GM23338 (cell line): ENCODE measurements around the gene AKR1E2. TPM values are rescaled to one million over a fixed set of nuclear protein-coding genes. Genes with fewer than 3 reads are reported as not detected.

Experiments
- ATAC-seq: fragments of 200-7000 bp; cut with Tn5 transposase; 3 replicates; pipeline ENCODE4 v1.9.1; 2020
- DNase-seq: peaks from one replicate; pipeline ENCODE4 v3.0.0-alpha.2; 2015; ENCODE audit warnings: low spot score
- H2AFZ ChIP-seq: fragments of 200-600 bp; sonication (generic); 2 replicates; pipeline ENCODE4 v1.8.0; 2016; ENCODE audit warnings: antibody characterized with exemption, mild to moderate bottlenecking, moderate library complexity
- H3F3A ChIP-seq: fragments of 200-600 bp; sonication (generic); replicated peaks from 2 replicates; pipeline ENCODE4 v1.8.0; 2017; ENCODE audit warnings: antibody characterized with exemption, mixed run types, low read depth
- H3K27ac ChIP-seq: fragments of 200-600 bp; sonication (generic); 2 replicates; pipeline ENCODE4 v1.6.1; 2016; ENCODE audit warnings: low read depth
- H3K27me3 ChIP-seq: fragments of 200-600 bp; sonication (generic); 2 replicates; pipeline ENCODE4 v1.8.0; 2016; ENCODE audit warnings: mild to moderate bottlenecking, mixed run types, moderate library complexity; ENCODE audit not compliant: insufficient read depth
- H3K36me3 ChIP-seq: fragments of 200-600 bp; sonication (generic); 2 replicates; pipeline ENCODE4 v1.8.0; 2016; ENCODE audit warnings: mild to moderate bottlenecking; ENCODE audit not compliant: insufficient read depth
- H3K4me1 ChIP-seq: fragments of 200-600 bp; sonication (generic); 2 replicates; pipeline ENCODE4 v1.8.0; 2016; ENCODE audit warnings: mild to moderate bottlenecking, moderate library complexity; ENCODE audit not compliant: insufficient read depth
- H3K4me2 ChIP-seq: fragments of 200-600 bp; sonication (generic); 2 replicates; pipeline ENCODE4 v1.7.1; 2017; ENCODE audit warnings: mixed run types
- H3K4me3 ChIP-seq: fragments of 200-600 bp; sonication (generic); 2 replicates; pipeline ENCODE4 v1.6.1; 2016; ENCODE audit warnings: mixed run types
- H3K79me2 ChIP-seq: fragments of 200-600 bp; sonication (generic); replicated peaks from 2 replicates; pipeline ENCODE4 v1.8.0; 2017; ENCODE audit warnings: mild to moderate bottlenecking; ENCODE audit not compliant: insufficient read depth
- H3K9me2 ChIP-seq: fragments of 200-600 bp; sonication (generic); 2 replicates; pipeline ENCODE4 v1.8.0; 2017; ENCODE audit not compliant: insufficient read depth
- H4K20me1 ChIP-seq: fragments of 200-600 bp; sonication (generic); replicated peaks from 2 replicates; pipeline ENCODE4 v1.8.0; 2017; ENCODE audit warnings: mild to moderate bottlenecking; ENCODE audit not compliant: insufficient read depth
- H3K27ac Mint-ChIP-seq: 2 replicates; pipeline ENCODE4 v1.8.0; 2020; ENCODE audit warnings: inconsistent platforms, mild to moderate bottlenecking, moderate library complexity, mixed read lengths
- H3K27me3 Mint-ChIP-seq: 3 replicates; pipeline ENCODE4 v1.8.0; 2022; ENCODE audit warnings: low read depth, mild to moderate bottlenecking, moderate library complexity, mixed read lengths, inconsistent platforms; ENCODE audit not compliant: insufficient read depth, poor library complexity
- H3K36me3 Mint-ChIP-seq: 3 replicates; pipeline ENCODE4 v1.8.0; 2021; ENCODE audit warnings: low read depth, mild to moderate bottlenecking, inconsistent platforms, moderate library complexity, mixed read lengths
- H3K4me1 Mint-ChIP-seq: 3 replicates; pipeline ENCODE4 v1.8.0; 2020; ENCODE audit warnings: mild to moderate bottlenecking, inconsistent platforms, mixed read lengths
- H3K4me3 Mint-ChIP-seq: 3 replicates; pipeline ENCODE4 v1.8.0; 2021; ENCODE audit warnings: moderate library complexity, mild to moderate bottlenecking, inconsistent platforms, mixed read lengths
- H3K9me3 Mint-ChIP-seq: 3 replicates; pipeline ENCODE4 v1.8.0; 2020; ENCODE audit warnings: moderate library complexity, mild to moderate bottlenecking, inconsistent platforms, mixed read lengths
- CREB1 ChIP-seq: fragments of 250-450 bp; sonication (Bioruptor Pico); IDR thresholded peaks from 2 replicates; pipeline ENCODE4 v1.5.0; 2020; ENCODE audit warnings: low read depth, mild to moderate bottlenecking, moderate library complexity
- CTCF ChIP-seq, 2 experiments: fragments of 200-600 bp in 1 of 2; sonication (generic) in 1 of 2; conservative IDR thresholded peaks; 2 replicates each; pipeline versions ENCODE4 v1.5.1 to v1.6.1; 2016 to 2017; ENCODE audit warnings: antibody characterized with exemption in 2 of 2, low read depth in 2 of 2, mild to moderate bottlenecking in 2 of 2, moderate library complexity in 1 of 2
- ETS1 ChIP-seq: IDR thresholded peaks from 2 replicates; pipeline ENCODE4 v1.6.1; 2016; ENCODE audit warnings: antibody characterized with exemption
- EZH2 ChIP-seq: fragments of 200-600 bp; sonication (generic); IDR thresholded peaks from one replicate; pipeline ENCODE4 v1.8.0; 2017; ENCODE audit warnings: antibody characterized with exemption, mild to moderate bottlenecking, low read depth; ENCODE audit not compliant: unreplicated experiment
- EZH2phosphoT487 ChIP-seq: fragments of 200-600 bp; sonication (generic); IDR thresholded peaks from one replicate; pipeline ENCODE4 v1.8.1; 2018; ENCODE audit warnings: antibody characterized with exemption; ENCODE audit not compliant: unreplicated experiment
- JUNB ChIP-seq: IDR thresholded peaks from one replicate; pipeline ENCODE4 v1.6.1; 2016; ENCODE audit warnings: antibody characterized with exemption; ENCODE audit not compliant: unreplicated experiment
- NANOG ChIP-seq: IDR thresholded peaks from 2 replicates; pipeline ENCODE4 v1.6.1; 2016; ENCODE audit warnings: antibody characterized with exemption, borderline replicate concordance
- POLR2AphosphoS5 ChIP-seq: IDR thresholded peaks from 2 replicates; pipeline ENCODE4 v1.6.1; 2016; ENCODE audit warnings: antibody characterized with exemption, low read depth
- REST ChIP-seq: IDR thresholded peaks from one replicate; pipeline ENCODE4 v1.6.1; 2018; ENCODE audit warnings: antibody characterized with exemption; ENCODE audit not compliant: unreplicated experiment
- STAT1 ChIP-seq: IDR thresholded peaks from one replicate; pipeline ENCODE4 v1.6.1; 2016; ENCODE audit warnings: antibody characterized with exemption; ENCODE audit not compliant: unreplicated experiment
- ZNF114 ChIP-seq: fragments of 250-450 bp; sonication (Bioruptor Pico); IDR thresholded peaks from 2 replicates; pipeline ENCODE4 v1.5.0; 2020; ENCODE audit warnings: mild to moderate bottlenecking, moderate library complexity
- ZNF462 ChIP-seq: fragments of 250-450 bp; sonication (Bioruptor Pico); IDR thresholded peaks from 2 replicates; pipeline ENCODE4 v1.5.0; 2020; ENCODE audit warnings: mild to moderate bottlenecking, moderate library complexity
- polyA plus RNA-seq: library from polyadenylated mRNA; unstranded; fragments of >200 nt; fragmentation: Nextera tagmentation; extraction: Ambion mirVana; gene quantifications from 2 replicates; pipeline ENCODE4 v1.2.1, GENCODE V29; 2016
- total RNA-seq: library from RNA; depleted of rRNA; stranded (reverse); fragments of >200 nt; shearing (Covaris generic); gene quantifications from 2 replicates; pipeline ENCODE4 v1.2.3, GENCODE V29; 2014

Gene AKR1E2
- total and polyA plus RNA-seq, 2 experiments from 2014 or later: 2.2 to 4.3 TPM

- no peaks in the 10 kb centered on the region for H3K36me3 Mint-ChIP-seq
- no peaks in the 10 kb centered on the region for H3F3A ChIP-seq
- H4K20me1 ChIP-seq: no peaks in the 10 kb centered on the region
- no peaks in the 10 kb centered on the region for H3K9me2 ChIP-seq
- TF ChIP-seq STAT1: no peak
- no peak for TF ChIP-seq POLR2AphosphoS5
- no peak for TF ChIP-seq JUNB
- TF ChIP-seq ZNF114: no peak
- no peak for TF ChIP-seq ZNF462 (CRISPR knock-in tag)
- TF ChIP-seq CREB1 (CRISPR knock-in tag): no peak
- no peak for TF ChIP-seq EZH2
- no peak for TF ChIP-seq NANOG
- TF ChIP-seq CTCF (conservative IDR thresholded peaks at IDR 0.05; ENCODE audit: low read depth in 2 of 2): no peak
- TF ChIP-seq REST: no peak
- no peak for TF ChIP-seq ETS1
- TF ChIP-seq EZH2phosphoT487: no peak
- H3K4me1 ChIP-seq: no peaks in the 10 kb centered on the region
- no peak overlapping the region for H2AFZ ChIP-seq
- no peaks in the 10 kb centered on the region for H3K36me3 ChIP-seq
- DNase-seq (no peak), ATAC-seq (no peak)
- H3K27ac ChIP-seq: no peak overlapping the region
- H3K4me3 Mint-ChIP-seq: no peak overlapping the region
- H3K27ac Mint-ChIP-seq: no peak overlapping the region
- no peaks in the 10 kb centered on the region for H3K27me3 Mint-ChIP-seq
- H3K27me3 ChIP-seq: no peaks in the 10 kb centered on the region
- no peaks in the 10 kb centered on the region for H3K79me2 ChIP-seq
- no peaks in the 10 kb centered on the region for H3K9me3 Mint-ChIP-seq
- no peak overlapping the region for H3K4me3 ChIP-seq
- no peak overlapping the region for H3K4me2 ChIP-seq
- H3K4me1 Mint-ChIP-seq: no peaks in the 10 kb centered on the region
Observed at GRCh38 chr10:4781955-4782354, 44.1 kb upstream of the AKR1E2 start.
